GM23338 (cell line): ENCODE data around the gene MYPOP.

ENCODE experiments used
- CREB1 ChIP-seq: fragments of 250-450 bp; sonication (Bioruptor Pico); IDR thresholded peaks from 2 replicates; pipeline ENCODE4 v1.5.0; 2020; ENCODE audit warnings: low read depth, mild to moderate bottlenecking, moderate library complexity
- CTCF ChIP-seq, 2 experiments: fragments of 200-600 bp in 1 of 2; sonication (generic) in 1 of 2; conservative IDR thresholded peaks; 2 replicates each; pipeline versions ENCODE4 v1.5.1 to v1.6.1; 2016 to 2017; ENCODE audit warnings: antibody characterized with exemption in 2 of 2, low read depth in 2 of 2, mild to moderate bottlenecking in 2 of 2, moderate library complexity in 1 of 2
- ETS1 ChIP-seq: IDR thresholded peaks from 2 replicates; pipeline ENCODE4 v1.6.1; 2016; ENCODE audit warnings: antibody characterized with exemption
- EZH2 ChIP-seq: fragments of 200-600 bp; sonication (generic); IDR thresholded peaks from one replicate; pipeline ENCODE4 v1.8.0; 2017; ENCODE audit warnings: antibody characterized with exemption, mild to moderate bottlenecking, low read depth; ENCODE audit not compliant: unreplicated experiment
- EZH2phosphoT487 ChIP-seq: fragments of 200-600 bp; sonication (generic); IDR thresholded peaks from one replicate; pipeline ENCODE4 v1.8.1; 2018; ENCODE audit warnings: antibody characterized with exemption; ENCODE audit not compliant: unreplicated experiment
- JUNB ChIP-seq: IDR thresholded peaks from one replicate; pipeline ENCODE4 v1.6.1; 2016; ENCODE audit warnings: antibody characterized with exemption; ENCODE audit not compliant: unreplicated experiment
- NANOG ChIP-seq: IDR thresholded peaks from 2 replicates; pipeline ENCODE4 v1.6.1; 2016; ENCODE audit warnings: antibody characterized with exemption, borderline replicate concordance
- POLR2AphosphoS5 ChIP-seq: IDR thresholded peaks from 2 replicates; pipeline ENCODE4 v1.6.1; 2016; ENCODE audit warnings: antibody characterized with exemption, low read depth
- REST ChIP-seq: IDR thresholded peaks from one replicate; pipeline ENCODE4 v1.6.1; 2018; ENCODE audit warnings: antibody characterized with exemption; ENCODE audit not compliant: unreplicated experiment
- ZNF114 ChIP-seq: fragments of 250-450 bp; sonication (Bioruptor Pico); IDR thresholded peaks from 2 replicates; pipeline ENCODE4 v1.5.0; 2020; ENCODE audit warnings: mild to moderate bottlenecking, moderate library complexity
- ZNF462 ChIP-seq: fragments of 250-450 bp; sonication (Bioruptor Pico); IDR thresholded peaks from 2 replicates; pipeline ENCODE4 v1.5.0; 2020; ENCODE audit warnings: mild to moderate bottlenecking, moderate library complexity

GRCh38 chr19:45865269-45865948 lies 37.0 kb downstream of the MYPOP start:
- no peak for TF ChIP-seq EZH2
- TF ChIP-seq CTCF (conservative IDR thresholded peaks at IDR 0.05; ENCODE audit: low read depth in 2 of 2), result no peak
- no peak for TF ChIP-seq POLR2AphosphoS5
- no peak for TF ChIP-seq REST
- no peak for TF ChIP-seq CREB1 (CRISPR knock-in tag)
- TF ChIP-seq ZNF462 (CRISPR knock-in tag), result no peak
- no peak for TF ChIP-seq JUNB
- TF ChIP-seq EZH2phosphoT487, result no peak
- no peak for TF ChIP-seq NANOG
- no peak for TF ChIP-seq ZNF114 (CRISPR knock-in tag)
- TF ChIP-seq ETS1, result no peak
